A549 (cell line): ENCODE measurements around the gene HNF1B. TPM values are rescaled to one million over a fixed set of nuclear protein-coding genes. Genes with fewer than 3 reads are reported as not detected.

Experiments used
- ATAC-seq, 2 experiments: fragments of 200-7000 bp in 1 of 2; fragments of >200 bp in 1 of 2; cut with Nextera tagmentation in 1 of 2; cut with Tn5 transposase in 1 of 2; 3 replicates each; pipeline versions ENCODE4 v1.8.0 to v1.9.1; 2018 to 2020; ENCODE audit warnings: mild to moderate bottlenecking in 1 of 2, moderate library complexity in 1 of 2
- CTCF ChIA-PET: fragments of 300-600 bp; sonication (Branson Sonifier 250); formaldehyde crosslinking; extraction: SDS; loops from one replicate; lab custom pipeline; 2021; ENCODE audit warnings: antibody characterized with exemption, inconsistent platforms; lab: Yijun Ruan, JAX
- POLR2A ChIA-PET: fragments of 350-600 bp; formaldehyde crosslinking; extraction: SDS; loops from one replicate; lab custom pipeline; 2021; ENCODE audit warnings: antibody characterized with exemption, inconsistent platforms; lab: Yijun Ruan, JAX
- DNase-seq, 2 experiments: peaks; one replicate each; pipeline versions ENCODE4 v3.0.0 to v3.0.0-alpha.2; 2011 to 2016; ENCODE audit warnings: low read depth in 1 of 2, low spot score in 1 of 2
- FAIRE-seq: peaks from 2 replicates; lab custom pipeline; 2011; peaks lifted over from hg19 to GRCh38; lab: Jason Lieb, UNC
- H3K27ac ChIP-seq, 2 experiments: fragments of >200 bp; sonication (Bioruptor Twin); formaldehyde crosslinking; 3 replicates each; pipeline ENCODE4 v1.5.1; 2016 to 2017
- H3K4me1 ChIP-seq: fragments of >200 bp; sonication (Bioruptor Twin); formaldehyde crosslinking; 3 replicates; pipeline ENCODE4 v1.6.1; 2016
- H3K4me2 ChIP-seq: fragments of >200 bp; sonication (Bioruptor Twin); formaldehyde crosslinking; 3 replicates; pipeline ENCODE4 v1.6.1; 2016
- H3K4me3 ChIP-seq: fragments of >200 bp; sonication (Bioruptor Twin); formaldehyde crosslinking; 3 replicates; pipeline ENCODE4 v1.5.1; 2016
- H3K9me3 ChIP-seq: fragments of >200 bp; sonication (Bioruptor Twin); formaldehyde crosslinking; 3 replicates; pipeline ENCODE4 v1.6.1; 2016
- CBX8 ChIP-seq: fragments of 200-600 bp; sonication (generic); IDR thresholded peaks from 2 replicates; pipeline ENCODE4 v1.6.1; 2016
- CHD2 ChIP-seq: fragments of 150-350 bp; IDR thresholded peaks from 2 replicates; pipeline ENCODE4 v1.6.1; 2014; ENCODE audit warnings: low read length; ENCODE audit not compliant: partially characterized antibody
- EP300 ChIP-seq, 2 experiments: fragments of >200 bp; sonication (Bioruptor Twin); formaldehyde crosslinking; IDR thresholded peaks; 2 replicates in 1 of 2; 3 replicates in 1 of 2; pipeline ENCODE4 v1.6.1; 2016 to 2017
- GATA3 ChIP-seq: IDR thresholded peaks from 2 replicates; pipeline ENCODE4 v1.6.1; 2012; ENCODE audit warnings: borderline replicate concordance
- HOXB5 ChIP-seq: fragments of 250-450 bp; sonication (Bioruptor Pico); IDR thresholded peaks from 2 replicates; pipeline ENCODE4 v1.5.0; 2020; ENCODE audit warnings: mild to moderate bottlenecking, moderate library complexity
- KDM1A ChIP-seq: fragments of 200-600 bp; sonication (generic); IDR thresholded peaks from 2 replicates; pipeline ENCODE4 v1.6.1; 2016; ENCODE audit warnings: low read depth, mild to moderate bottlenecking
- MAFK ChIP-seq: fragments of 450-650 bp; IDR thresholded peaks from 2 replicates; pipeline ENCODE4 v1.6.1; 2014; ENCODE audit not compliant: partially characterized antibody
- MYC ChIP-seq: IDR thresholded peaks from 2 replicates; pipeline ENCODE4 v1.6.1; 2012; ENCODE audit warnings: mild to moderate bottlenecking, inconsistent platforms, low read length, improper control_type of control experiment, borderline replicate concordance
- NR3C1 ChIP-seq: fragments of >200 bp; sonication (Bioruptor Twin); formaldehyde crosslinking; IDR thresholded peaks from 3 replicates; pipeline ENCODE4 v1.6.1; 2017
- PHF8 ChIP-seq: fragments of 200-600 bp; sonication (generic); IDR thresholded peaks from 2 replicates; pipeline ENCODE4 v1.6.1; 2016; ENCODE audit warnings: low read depth, mild to moderate bottlenecking, antibody characterized with exemption, moderate library complexity, borderline replicate concordance
- POLR2A ChIP-seq: IDR thresholded peaks from 2 replicates; pipeline ENCODE4 v1.6.1; 2012; ENCODE audit warnings: mild to moderate bottlenecking, low read length
- RNF2 ChIP-seq: fragments of 200-600 bp; sonication (generic); IDR thresholded peaks from 2 replicates; pipeline ENCODE4 v1.6.1; 2016; ENCODE audit warnings: low read depth, mild to moderate bottlenecking, antibody characterized with exemption, moderate library complexity, borderline replicate concordance
- SREBF2 ChIP-seq: fragments of 450-650 bp; IDR thresholded peaks from 2 replicates; pipeline ENCODE4 v1.6.1; 2014; ENCODE audit warnings: mild to moderate bottlenecking, moderate library complexity
- TFCP2L1 ChIP-seq: fragments of 250-450 bp; sonication (Bioruptor Pico); IDR thresholded peaks from 2 replicates; pipeline ENCODE4 v1.5.0; 2021; ENCODE audit warnings: mild to moderate bottlenecking
- TP53 ChIP-seq: fragments of 250-450 bp; sonication (Bioruptor Pico); IDR thresholded peaks from 2 replicates; pipeline ENCODE4 v1.5.0; 2021; ENCODE audit warnings: mild to moderate bottlenecking, moderate library complexity
- ZFP36 ChIP-seq: fragments of 450-650 bp; IDR thresholded peaks from 2 replicates; pipeline ENCODE4 v1.6.1; 2014; ENCODE audit warnings: borderline replicate concordance; ENCODE audit not compliant: partially characterized antibody
- ZSCAN20 ChIP-seq: fragments of 250-450 bp; sonication (Bioruptor Pico); IDR thresholded peaks from 2 replicates; pipeline ENCODE4 v1.8.0; 2022; ENCODE audit warnings: mild to moderate bottlenecking, moderate library complexity
- WGBS: methylation state at CpG from one replicate; pipeline ENCODE4 v1.1.6; 2017; ENCODE audit errors: missing lambda C conversion rate; 5-methylcytosine and 5-hydroxymethylcytosine counted together
- polyA plus RNA-seq, 4 experiments: library from polyadenylated mRNA; depleted of rRNA in 3 of 4; stranded (reverse); fragments of >200 nt; fragmentation: RNase III in 1 of 4; extraction: RNeasy Plus Mini Kit Qiagen cat#74134 plus additional on column Dnase treatment in 1 of 4; gene quantifications; 2 replicates in 3 of 4; 3 replicates in 1 of 4; pipeline ENCODE4 v1.2.3, GENCODE V29; 2011 to 2017
- TF ChIP-seq, protein P1 (sequence below): IDR thresholded peaks from 2 replicates; pipeline ENCODE4 v1.6.1; 2012
- TF ChIP-seq, protein P2 (sequence below): fragments of 150-350 bp; IDR thresholded peaks from 2 replicates; pipeline ENCODE4 v1.6.1; 2014; ENCODE audit warnings: low read depth, mild to moderate bottlenecking, low read length
- TF ChIP-seq, protein P3 (sequence below): IDR thresholded peaks from 2 replicates; pipeline ENCODE4 v1.6.1; 2012
- TF ChIP-seq, protein P4 (sequence below): fragments of 250-450 bp; sonication (Bioruptor Pico); IDR thresholded peaks from 2 replicates; pipeline ENCODE4 v1.5.0; 2021; ENCODE audit warnings: mild to moderate bottlenecking, moderate library complexity, borderline replicate concordance
- TF ChIP-seq, protein P5 (sequence below): fragments of >200 bp; sonication (Bioruptor Twin); formaldehyde crosslinking; IDR thresholded peaks from 3 replicates; pipeline ENCODE4 v1.5.1; 2016

Gene HNF1B
- polyA plus RNA-seq, 2 of the 4 experiments (the other 2 are of a cell fraction) = 13.3 to 21.3 TPM

DNA sequence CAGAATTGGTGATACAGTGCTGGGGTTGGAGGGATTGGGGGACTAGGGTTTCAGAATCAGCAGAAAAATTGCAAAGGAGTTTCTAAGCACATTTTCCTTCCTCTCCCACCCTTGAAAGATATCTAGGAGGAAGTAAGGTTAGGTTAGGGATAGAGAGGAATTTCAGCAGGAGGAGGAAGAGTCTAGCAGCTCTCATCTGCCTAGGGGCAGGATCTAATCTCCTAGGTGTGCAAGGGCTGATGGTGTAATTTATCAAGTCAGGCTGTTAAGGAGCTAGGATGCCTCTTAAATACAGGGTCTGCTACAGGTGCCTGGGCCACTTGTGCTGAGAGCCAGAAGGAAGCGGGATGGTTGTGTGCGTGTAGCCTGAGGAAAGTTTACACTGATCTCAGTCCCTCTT is 1.8 kb upstream of the HNF1B start:
- TF ChIP-seq, protein P1, sequence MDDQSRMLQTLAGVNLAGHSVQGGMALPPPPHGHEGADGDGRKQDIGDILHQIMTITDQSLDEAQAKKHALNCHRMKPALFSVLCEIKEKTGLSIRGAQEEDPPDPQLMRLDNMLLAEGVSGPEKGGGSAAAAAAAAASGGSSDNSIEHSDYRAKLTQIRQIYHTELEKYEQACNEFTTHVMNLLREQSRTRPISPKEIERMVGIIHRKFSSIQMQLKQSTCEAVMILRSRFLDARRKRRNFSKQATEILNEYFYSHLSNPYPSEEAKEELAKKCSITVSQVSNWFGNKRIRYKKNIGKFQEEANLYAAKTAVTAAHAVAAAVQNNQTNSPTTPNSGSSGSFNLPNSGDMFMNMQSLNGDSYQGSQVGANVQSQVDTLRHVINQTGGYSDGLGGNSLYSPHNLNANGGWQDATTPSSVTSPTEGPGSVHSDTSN = no peak
- TF ChIP-seq RNF2 (no peak), ZSCAN20 (CRISPR knock-in tag) (no peak), TFCP2L1 (CRISPR knock-in tag) (no peak), NR3C1 (no peak), SREBF2 (no peak), HOXB5 (CRISPR knock-in tag) (no peak), TP53 (CRISPR knock-in tag) (no peak)
- TF ChIP-seq, protein P2, sequence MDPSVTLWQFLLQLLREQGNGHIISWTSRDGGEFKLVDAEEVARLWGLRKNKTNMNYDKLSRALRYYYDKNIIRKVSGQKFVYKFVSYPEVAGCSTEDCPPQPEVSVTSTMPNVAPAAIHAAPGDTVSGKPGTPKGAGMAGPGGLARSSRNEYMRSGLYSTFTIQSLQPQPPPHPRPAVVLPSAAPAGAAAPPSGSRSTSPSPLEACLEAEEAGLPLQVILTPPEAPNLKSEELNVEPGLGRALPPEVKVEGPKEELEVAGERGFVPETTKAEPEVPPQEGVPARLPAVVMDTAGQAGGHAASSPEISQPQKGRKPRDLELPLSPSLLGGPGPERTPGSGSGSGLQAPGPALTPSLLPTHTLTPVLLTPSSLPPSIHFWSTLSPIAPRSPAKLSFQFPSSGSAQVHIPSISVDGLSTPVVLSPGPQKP = no peak
- POLR2A ChIA-PET = no interaction called here
- H3K4me3 ChIP-seq = peak overlapping the region; percentile 67
- 98% methylated on average over 2 of the region's 2 CpGs for WGBS
- peak overlapping the region; percentile 90 for H3K4me2 ChIP-seq
- no peak for FAIRE-seq
- ATAC-seq = no peak
- DNase-seq = no peak
- no peaks in the 10 kb centered on the region for H3K9me3 ChIP-seq
- CTCF ChIA-PET = interaction anchor here (1.0 to 6.6 kb wide), 18 partner anchors 9 to 97 kb away, joined by 3 to 137 read pairs (median 11); no protein-coding TSS in a partner anchor
- H3K27ac ChIP-seq = peak overlapping the region in 1 of 2 experiments; percentile 94; a peak in 3 of 6 replicates
- H3K4me1 ChIP-seq = peaks cover 17% of the 10 kb centered on the region

DNA sequence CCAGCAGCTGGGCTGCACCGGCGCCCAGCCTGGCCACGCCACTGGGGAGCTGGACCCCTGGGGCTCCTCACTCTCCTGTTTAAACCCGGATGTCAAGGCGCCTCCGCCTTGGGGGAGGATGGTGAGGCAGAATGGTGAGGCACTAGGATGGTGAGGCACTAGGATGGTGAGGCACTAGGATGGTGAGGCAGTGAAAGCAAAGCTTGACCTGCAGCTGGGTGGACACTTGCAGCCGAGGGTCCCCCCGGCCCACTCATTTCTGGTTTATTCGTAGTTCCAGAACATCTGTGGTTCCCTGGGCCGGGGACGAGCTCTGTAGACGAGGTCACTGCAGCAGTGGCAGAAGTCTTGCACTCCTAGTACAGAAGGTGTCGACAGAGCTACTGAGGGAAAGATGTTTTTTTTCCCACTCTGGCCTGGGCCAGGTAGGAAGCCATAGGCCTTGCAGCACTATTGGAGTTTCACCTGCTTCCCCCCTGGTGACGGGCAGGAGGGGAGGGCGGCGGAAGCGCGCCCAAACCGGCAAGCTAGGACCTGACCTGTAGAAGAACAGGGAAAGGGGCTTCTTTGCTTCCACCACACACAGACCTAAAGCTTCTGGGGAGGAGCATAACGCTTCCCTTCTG is 1.1 kb upstream of the HNF1B start:
- no peaks in the 10 kb centered on the region for H3K9me3 ChIP-seq
- TF ChIP-seq ZFP36 (no peak), MAFK (no peak), CHD2 (no peak), CBX8 (no peak), RNF2 (no peak), KDM1A (no peak), MYC (no peak), PHF8 (no peak), GATA3 (no peak), POLR2A (no peak), EP300 (IDR thresholded peaks at IDR 0.05) (no peak)
- TF ChIP-seq, protein P3, sequence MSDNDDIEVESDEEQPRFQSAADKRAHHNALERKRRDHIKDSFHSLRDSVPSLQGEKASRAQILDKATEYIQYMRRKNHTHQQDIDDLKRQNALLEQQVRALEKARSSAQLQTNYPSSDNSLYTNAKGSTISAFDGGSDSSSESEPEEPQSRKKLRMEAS = no peak
- TF ChIP-seq, protein P4, sequence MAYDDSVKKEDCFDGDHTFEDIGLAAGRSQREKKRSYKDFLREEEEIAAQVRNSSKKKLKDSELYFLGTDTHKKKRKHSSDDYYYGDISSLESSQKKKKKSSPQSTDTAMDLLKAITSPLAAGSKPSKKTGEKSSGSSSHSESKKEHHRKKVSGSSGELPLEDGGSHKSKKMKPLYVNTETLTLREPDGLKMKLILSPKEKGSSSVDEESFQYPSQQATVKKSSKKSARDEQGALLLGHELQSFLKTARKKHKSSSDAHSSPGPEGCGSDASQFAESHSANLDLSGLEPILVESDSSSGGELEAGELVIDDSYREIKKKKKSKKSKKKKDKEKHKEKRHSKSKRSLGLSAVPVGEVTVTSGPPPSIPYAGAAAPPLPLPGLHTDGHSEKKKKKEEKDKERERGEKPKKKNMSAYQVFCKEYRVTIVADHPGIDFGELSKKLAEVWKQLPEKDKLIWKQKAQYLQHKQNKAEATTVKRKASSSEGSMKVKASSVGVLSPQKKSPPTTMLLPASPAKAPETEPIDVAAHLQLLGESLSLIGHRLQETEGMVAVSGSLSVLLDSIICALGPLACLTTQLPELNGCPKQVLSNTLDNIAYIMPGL = no peak
- TF ChIP-seq, protein P5, sequence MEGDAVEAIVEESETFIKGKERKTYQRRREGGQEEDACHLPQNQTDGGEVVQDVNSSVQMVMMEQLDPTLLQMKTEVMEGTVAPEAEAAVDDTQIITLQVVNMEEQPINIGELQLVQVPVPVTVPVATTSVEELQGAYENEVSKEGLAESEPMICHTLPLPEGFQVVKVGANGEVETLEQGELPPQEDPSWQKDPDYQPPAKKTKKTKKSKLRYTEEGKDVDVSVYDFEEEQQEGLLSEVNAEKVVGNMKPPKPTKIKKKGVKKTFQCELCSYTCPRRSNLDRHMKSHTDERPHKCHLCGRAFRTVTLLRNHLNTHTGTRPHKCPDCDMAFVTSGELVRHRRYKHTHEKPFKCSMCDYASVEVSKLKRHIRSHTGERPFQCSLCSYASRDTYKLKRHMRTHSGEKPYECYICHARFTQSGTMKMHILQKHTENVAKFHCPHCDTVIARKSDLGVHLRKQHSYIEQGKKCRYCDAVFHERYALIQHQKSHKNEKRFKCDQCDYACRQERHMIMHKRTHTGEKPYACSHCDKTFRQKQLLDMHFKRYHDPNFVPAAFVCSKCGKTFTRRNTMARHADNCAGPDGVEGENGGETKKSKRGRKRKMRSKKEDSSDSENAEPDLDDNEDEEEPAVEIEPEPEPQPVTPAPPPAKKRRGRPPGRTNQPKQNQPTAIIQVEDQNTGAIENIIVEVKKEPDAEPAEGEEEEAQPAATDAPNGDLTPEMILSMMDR = no peak
- FAIRE-seq (no peak), ATAC-seq (peak; percentile 6 to 10; a peak in 4 of 6 replicates), DNase-seq (no peak)
- 43% methylated on average over 20 of the region's 20 CpGs for WGBS
- H3K4me3 ChIP-seq = peak overlapping the region; percentile 67
- ChIA-PET CTCF (interaction anchor here (0.6 to 6.6 kb wide), 32 partner anchors 9 to 102 kb away, joined by 3 to 137 read pairs (median 6); partner anchors contain the start of gene DDX52), POLR2A (interaction anchor here (0.9 to 2.7 kb wide), 6 partner anchors 14 to 136 kb away, joined by 4 to 22 read pairs (median 4); partner anchors contain the start of gene SYNRG)
- H3K4me1 ChIP-seq = peaks cover 17% of the 10 kb centered on the region
- peak overlapping the region; percentile 81 to 94 for H3K27ac ChIP-seq
- H3K4me2 ChIP-seq = peak overlapping the region; percentile 90
